Cardiac muscle cell (in vitro differentiated cells and primary cell): ENCODE results near the gene CPSF3. TPM values are rescaled to one million over a fixed set of nuclear protein-coding genes. Genes with fewer than 3 reads are reported as not detected.

Source experiments
- DNase-seq, 2 donors: peaks; one replicate each; pipeline versions ENCODE4 v3.0.0 to v3.0.0-alpha.2; 2010 to 2017; ENCODE audit warnings: low read depth in 1 of 2, low spot score in 1 of 2
- H3K27ac ChIP-seq: fragments of 200-600 bp; sonication (generic); 2 replicates; pipeline ENCODE4 v1.5.1; 2016
- H3K27me3 ChIP-seq: fragments of 200-600 bp; sonication (generic); 2 replicates; pipeline ENCODE4 v1.6.0; 2016; ENCODE audit warnings: control low read depth
- H3K36me3 ChIP-seq: fragments of 200-600 bp; sonication (generic); 2 replicates; pipeline ENCODE4 v1.5.1; 2016; ENCODE audit warnings: control low read depth
- H3K4me1 ChIP-seq: fragments of 200-600 bp; sonication (generic); 2 replicates; pipeline ENCODE4 v1.8.1; 2017; ENCODE audit warnings: low read depth, mild to moderate bottlenecking, mixed run types
- H3K4me3 ChIP-seq: fragments of 200-600 bp; sonication (generic); 2 replicates; pipeline ENCODE4 v1.5.1; 2016; ENCODE audit warnings: mild to moderate bottlenecking
- H3K9me3 ChIP-seq: fragments of 200-600 bp; sonication (generic); 2 replicates; pipeline ENCODE4 v1.5.1; 2017; ENCODE audit warnings: low read depth, mild to moderate bottlenecking, control low read depth
- CTCF ChIP-seq: IDR thresholded peaks from 2 replicates; pipeline ENCODE4 v1.5.1; 2012; ENCODE audit warnings: low read depth, mild to moderate bottlenecking, low read length
- polyA plus RNA-seq: library from polyadenylated mRNA; unstranded; fragments of >200 nt; fragmentation: Nextera tagmentation; extraction: Ambion mirVana; gene quantifications from 2 replicates; pipeline ENCODE4 v1.2.1, GENCODE V29; 2016
- total RNA-seq: library from RNA; depleted of rRNA; stranded (reverse); fragments of >200 nt; gene quantifications from 2 replicates; pipeline ENCODE4 v1.2.3, GENCODE V29; 2016

The CPSF3 gene
- total and polyA plus RNA-seq, 2 experiments from 2014 or later, result 57.4 to 57.5 TPM

- TF ChIP-seq CTCF, result no peak
- Histone ChIP-seq H3K9me3 (no peaks in the 10 kb centered on the region), H3K27me3 (no peaks in the 10 kb centered on the region), H3K4me1 (no peaks in the 10 kb centered on the region), H3K4me3 (no peak overlapping the region), H3K36me3 (peaks cover 45% of the 10 kb centered on the region), H3K27ac (no peak overlapping the region)
- no peak for DNase-seq
These were observed 27.8 kb downstream of the CPSF3 start for GRCh38 chr2:9451231-9451630.

GRCh38 chr2:9460441-9461017, 37.1 kb downstream of the CPSF3 start:
- H3K4me1 ChIP-seq, result no peaks in the 10 kb centered on the region
- H3K27ac ChIP-seq, result no peak overlapping the region
- no peak for DNase-seq
- TF ChIP-seq CTCF, result no peak
- peaks cover 19% of the 10 kb centered on the region for H3K36me3 ChIP-seq
- no peaks in the 10 kb centered on the region for H3K27me3 ChIP-seq
- no peaks in the 10 kb centered on the region for H3K9me3 ChIP-seq
- no peak overlapping the region for H3K4me3 ChIP-seq

GRCh38 chr2:9461079-9461478, 37.6 kb downstream of the CPSF3 start:
- H3K9me3 ChIP-seq, result no peaks in the 10 kb centered on the region
- H3K36me3 ChIP-seq, result peaks cover 15% of the 10 kb centered on the region
- no peak for DNase-seq
- no peaks in the 10 kb centered on the region for H3K4me1 ChIP-seq
- H3K27ac ChIP-seq, result no peak overlapping the region
- TF ChIP-seq CTCF, result no peak
- no peak overlapping the region for H3K4me3 ChIP-seq
- H3K27me3 ChIP-seq, result no peaks in the 10 kb centered on the region

- Histone ChIP-seq H3K27ac (no peak overlapping the region), H3K27me3 (no peaks in the 10 kb centered on the region)
- TF ChIP-seq CTCF, result no peak
These were observed 38.9 kb downstream of the CPSF3 start for GRCh38 chr2:9462313-9462712.

GRCh38 chr2:9462886-9463697, 39.6 kb downstream of the CPSF3 start:
- Histone ChIP-seq H3K4me3 (no peak overlapping the region), H3K9me3 (no peaks in the 10 kb centered on the region), H3K36me3 (peaks cover 4% of the 10 kb centered on the region), H3K27ac (peak overlapping the region; percentile 49), H3K4me1 (no peaks in the 10 kb centered on the region), H3K27me3 (no peaks in the 10 kb centered on the region)
- TF ChIP-seq CTCF, result no peak
- no peak for DNase-seq

More at GRCh38 chr2:9462313-9462712, 38.9 kb downstream of the CPSF3 start:
- H3K9me3 ChIP-seq, result no peaks in the 10 kb centered on the region
- peaks cover 5% of the 10 kb centered on the region for H3K36me3 ChIP-seq
- H3K4me3 ChIP-seq, result no peak overlapping the region
- no peak for DNase-seq
- H3K4me1 ChIP-seq, result no peaks in the 10 kb centered on the region
